T-helper 22 cell (primary cell): Measurements from ENCODE around the gene HOXA13.

Experiments used
- DNase-seq: peaks from one replicate; pipeline ENCODE4 v3.0.0-alpha.2; 2020; ENCODE audit warnings: low read depth

Gene HOXA13

GRCh38 chr7:27181795-27182275 lies 18.1 kb downstream of the HOXA13 start:
- no peak for DNase-seq

DNA sequence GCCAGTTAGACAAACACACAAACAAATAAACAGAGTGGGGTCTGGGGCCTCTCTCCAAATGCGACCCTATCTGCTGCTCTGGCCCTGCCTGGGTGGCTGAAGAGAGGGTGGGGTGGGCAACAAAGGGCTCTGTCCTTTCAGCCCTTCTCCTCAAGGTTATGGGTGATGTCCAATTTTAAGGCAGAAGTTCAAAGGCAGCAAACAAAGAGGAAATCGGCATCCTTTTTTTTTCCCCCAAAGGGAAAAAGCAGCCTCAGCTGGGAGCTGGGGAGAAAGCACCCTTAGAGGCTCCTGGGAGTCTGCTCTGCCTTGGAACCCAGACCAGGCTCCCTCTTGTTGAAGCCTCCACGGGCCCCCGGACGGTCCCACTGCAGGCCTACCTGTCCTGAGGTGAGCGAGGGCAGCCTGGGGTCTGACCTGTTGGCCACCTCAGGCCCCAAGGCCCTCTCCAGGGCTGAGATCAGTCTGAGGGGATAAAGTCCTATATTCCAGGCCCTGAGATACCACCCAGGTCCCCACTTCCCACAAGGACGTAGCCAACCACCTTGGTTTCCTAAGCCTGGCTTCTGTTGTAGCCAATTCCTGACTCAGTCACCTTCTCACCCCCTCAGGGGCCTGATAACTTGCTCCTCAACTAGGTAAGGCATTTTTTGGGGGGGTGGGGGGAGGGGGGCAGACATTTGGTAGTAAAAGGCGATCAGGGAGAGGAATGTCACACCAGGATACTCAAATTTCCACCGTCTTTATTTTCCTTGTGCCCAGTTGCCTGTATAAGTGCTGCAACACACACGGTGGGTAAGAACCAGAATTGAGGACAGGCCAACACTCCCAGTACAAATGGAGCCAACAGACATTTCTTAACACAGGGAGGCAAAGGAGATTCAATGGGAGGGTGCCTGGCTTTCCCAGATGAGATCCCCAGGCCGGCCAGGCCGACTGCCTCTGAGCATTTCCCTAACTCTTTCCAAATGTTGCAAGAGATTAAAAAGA lies 19.2 kb downstream of the HOXA13 start:
- no peak for DNase-seq

GRCh38 chr7:27179503-27180430 lies 20.1 kb downstream of the HOXA13 start:
- DNase-seq, result no peak

DNA sequence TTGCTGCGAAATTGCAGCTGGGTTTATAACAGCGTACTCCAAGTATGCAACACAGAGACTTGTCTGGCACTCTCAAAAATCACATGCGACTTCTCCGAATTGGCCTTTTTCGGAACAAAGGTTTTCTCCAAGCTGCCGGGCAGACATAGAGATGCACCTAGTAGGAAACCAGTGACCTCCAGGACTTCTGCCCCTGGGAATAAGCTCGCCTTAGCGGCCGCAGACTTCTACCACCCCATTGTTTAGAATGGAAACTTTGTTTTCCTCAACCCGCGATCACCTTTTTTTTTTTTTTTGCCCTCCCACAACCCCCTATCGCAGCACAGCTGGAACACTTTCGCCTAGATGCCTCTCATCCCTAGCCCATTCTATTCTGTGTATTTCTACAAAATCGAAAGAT lies 20.9 kb downstream of the HOXA13 start:
- DNase-seq, result no peak

DNA sequence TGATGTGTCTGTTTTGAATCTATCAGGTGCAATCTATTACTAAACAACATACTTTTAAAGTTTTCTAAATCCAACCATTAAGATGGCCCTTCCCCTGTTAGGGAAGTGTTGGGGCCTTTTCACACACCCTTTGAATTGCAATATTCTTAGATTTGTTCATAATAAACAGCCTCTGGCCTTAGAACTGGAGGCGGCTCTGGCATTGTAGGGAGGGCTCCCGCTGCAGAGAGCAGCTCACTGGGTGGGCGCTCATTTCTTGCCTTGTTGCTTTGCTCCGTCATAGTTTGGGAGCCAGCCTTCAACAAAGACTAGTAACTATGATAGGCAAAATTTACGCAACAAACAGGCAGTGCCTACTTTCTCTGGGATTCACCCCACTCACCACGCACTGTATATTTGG lies 21.5 kb downstream of the HOXA13 start:
- DNase-seq, result no peak

DNA sequence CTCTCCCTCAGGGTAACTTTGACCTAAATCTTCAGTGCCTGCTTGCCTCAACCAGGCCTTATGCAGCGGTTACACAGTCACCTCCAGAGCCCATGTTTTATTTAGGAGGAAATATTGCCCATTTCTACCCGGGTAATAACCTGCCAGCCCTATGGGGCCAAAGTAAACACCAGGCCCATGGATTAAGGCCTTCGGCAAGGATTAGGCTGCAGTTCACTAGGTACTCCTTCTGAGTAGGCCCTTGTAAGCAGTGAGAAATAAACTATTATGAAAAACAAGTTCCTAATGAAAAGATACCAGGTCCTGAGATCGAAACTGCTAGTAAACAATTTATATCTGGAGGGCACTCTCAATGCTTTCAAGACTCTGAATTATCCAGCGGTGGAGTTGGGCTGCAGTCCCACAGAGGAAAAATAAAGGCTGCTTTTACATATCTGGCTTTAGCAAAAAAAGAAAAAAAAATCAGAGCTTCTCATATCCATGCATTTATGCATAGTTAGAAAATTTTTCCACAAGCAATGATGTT lies 22.0 kb downstream of the HOXA13 start:
- no peak for DNase-seq

- no peak for DNase-seq
Observed at GRCh38 chr7:27176962-27177794, 22.7 kb downstream of the HOXA13 start.

DNA sequence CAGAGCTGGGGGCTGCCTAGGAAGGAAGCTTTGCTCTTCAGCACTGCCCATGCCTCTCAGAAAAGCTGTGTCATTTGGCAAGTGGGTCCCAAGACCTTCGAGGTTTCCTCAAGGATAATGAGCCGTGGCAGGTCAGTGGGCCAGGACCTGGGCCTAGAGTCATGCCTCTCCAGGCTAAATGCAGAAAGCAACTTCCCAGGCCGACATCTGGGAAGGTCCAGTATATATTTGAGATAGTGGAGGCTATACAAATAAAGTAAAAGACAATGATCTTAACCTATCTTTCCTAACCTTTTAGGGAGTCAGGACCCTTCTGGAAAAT lies 23.4 kb downstream of the HOXA13 start:
- DNase-seq, result no peak

DNA sequence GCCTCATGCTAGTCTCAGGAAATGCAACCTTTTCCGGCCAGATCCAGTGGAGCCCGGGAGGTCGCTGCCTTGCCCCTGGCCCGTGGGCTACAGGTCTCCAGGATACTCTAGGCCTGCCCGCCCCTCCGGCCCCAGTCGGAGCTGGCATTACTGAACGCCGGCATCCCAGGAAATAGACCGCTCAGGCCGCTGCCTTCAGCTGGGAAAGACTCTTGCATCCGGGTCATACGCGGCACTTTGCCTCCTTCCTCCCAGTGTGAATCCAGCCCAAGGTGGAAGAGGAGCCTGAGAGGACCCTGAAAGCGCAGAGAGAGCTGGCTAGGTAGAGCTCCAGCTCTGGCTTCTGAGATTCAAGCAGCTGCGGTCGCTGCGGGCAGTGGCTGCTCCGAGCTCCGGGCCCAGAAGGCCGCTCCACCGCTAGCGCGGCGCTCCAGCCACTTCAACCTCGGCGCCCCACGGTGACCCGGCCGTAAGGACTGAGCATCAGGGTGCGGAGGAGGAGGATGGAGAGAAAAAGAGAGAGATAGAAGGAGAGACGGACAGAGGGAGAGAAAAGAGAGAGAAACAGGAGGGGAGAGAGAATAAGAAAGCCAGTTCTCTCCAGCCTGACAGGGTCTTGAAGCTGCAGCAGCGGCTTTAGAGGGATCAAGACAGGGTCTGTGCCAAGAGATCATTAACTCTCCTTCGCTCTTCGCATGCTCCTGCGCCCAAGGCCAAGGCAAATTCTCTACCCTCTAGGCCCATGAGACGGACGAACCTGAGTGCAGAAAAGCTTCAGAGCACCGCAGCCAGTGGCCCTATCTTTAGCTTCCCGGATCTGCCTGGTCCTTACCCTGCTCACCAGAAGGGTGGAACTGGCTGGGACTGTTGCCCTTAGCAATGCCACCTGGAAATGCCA lies 24.0 kb downstream of the HOXA13 start:
- no peak for DNase-seq

- no peak for DNase-seq
Observed at GRCh38 chr7:27174874-27175625, 24.8 kb downstream of the HOXA13 start.

DNA sequence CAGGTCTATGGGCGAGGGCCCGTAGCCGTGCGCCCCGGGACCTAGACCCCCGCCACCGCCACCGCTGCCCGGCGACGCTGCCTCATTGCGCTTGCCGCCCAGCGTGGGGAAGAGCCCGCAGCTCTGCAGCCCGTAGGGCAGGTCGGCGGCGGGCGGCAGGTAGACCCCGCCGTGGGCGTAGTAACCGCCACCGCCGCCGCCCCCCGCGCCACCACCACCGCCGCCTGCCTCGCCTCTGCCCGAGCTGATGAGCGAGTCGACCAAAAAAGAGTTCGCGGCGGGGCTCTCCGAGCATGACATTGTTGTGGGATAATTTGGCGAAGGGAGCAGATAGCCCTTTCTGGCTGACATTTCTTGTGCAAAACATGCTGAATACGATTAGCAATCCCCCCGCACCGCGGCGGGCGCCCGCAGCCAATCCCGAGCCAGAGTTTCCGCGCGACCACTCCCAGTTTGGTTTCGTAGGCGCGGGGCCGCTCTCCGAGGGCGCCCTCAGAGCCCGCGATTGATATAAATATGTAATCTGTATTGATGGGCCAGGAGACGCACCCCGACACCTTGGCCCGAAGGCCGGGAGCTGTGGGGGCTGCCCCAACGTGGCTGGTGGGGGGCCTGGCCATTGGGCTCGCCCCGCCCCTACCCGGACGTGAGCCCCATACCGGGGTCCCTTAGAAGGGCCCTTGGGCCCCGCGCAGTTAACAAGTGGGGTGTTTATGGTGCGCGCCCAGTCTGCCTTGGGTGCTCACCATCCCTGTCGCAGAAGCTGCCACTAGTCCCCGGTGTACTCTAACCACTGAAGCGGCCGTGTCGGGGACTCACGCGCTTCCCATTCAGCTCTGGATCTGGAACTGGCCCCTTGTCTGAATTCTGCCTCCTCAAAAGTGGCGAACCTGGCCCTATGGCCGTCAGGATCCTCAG lies 25.7 kb downstream of the HOXA13 start, which contains the start of gene HOXA10:
TSS of gene HOXA10 (minus strand) at position 365 of the 918 bp plus-strand sequence. CDS start at position 351, 14 bp downstream.
- no peak for DNase-seq

- DNase-seq, result no peak
Observed at GRCh38 chr7:27173511-27173955, 26.4 kb downstream of the HOXA13 start.

GRCh38 chr7:27172823-27173510 lies 26.9 kb downstream of the HOXA13 start:
- no peak for DNase-seq

- DNase-seq, result no peak
Observed at GRCh38 chr7:27172315-27172774, 27.5 kb downstream of the HOXA13 start.

GRCh38 chr7:27171637-27172314 lies 28.1 kb downstream of the HOXA13 start:
- no peak for DNase-seq

- DNase-seq, result no peak
Observed at GRCh38 chr7:27171325-27171636, 28.6 kb downstream of the HOXA13 start.
